ENCODE data around the gene FBXW5. TPM values are rescaled to one million over a fixed set of nuclear protein-coding genes. Genes with fewer than 3 reads are reported as not detected.

The FBXW5 gene
- total RNA-seq, 4 donors from 2014 or later: 329 to 469 (median 435) TPM

DNA sequence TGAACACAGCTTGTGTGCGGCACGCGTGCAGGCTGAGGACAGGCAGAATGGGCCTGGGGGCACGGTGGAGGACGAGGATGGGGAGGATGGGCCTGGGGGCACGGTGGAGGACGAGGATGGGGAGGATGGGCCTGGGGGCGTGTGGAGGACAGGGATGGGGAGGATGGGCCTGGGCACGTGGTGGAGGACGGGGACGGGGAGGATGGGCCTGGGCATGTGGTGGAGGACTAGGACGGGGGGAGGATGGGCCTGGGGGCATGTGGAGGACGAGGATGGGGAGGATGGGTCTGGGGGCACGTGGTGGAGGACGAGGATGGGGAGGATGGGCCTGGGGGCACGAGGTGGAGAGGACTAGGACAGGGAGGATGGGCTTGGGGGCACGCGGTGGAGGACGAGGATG lies 22.0 kb downstream of the FBXW5 start:
- in situ Hi-C loops (cut with MboI; ENCODE audit: low sequenced_read_pairs in 4 of 4): no loop called here
- TF ChIP-seq, protein P1, sequence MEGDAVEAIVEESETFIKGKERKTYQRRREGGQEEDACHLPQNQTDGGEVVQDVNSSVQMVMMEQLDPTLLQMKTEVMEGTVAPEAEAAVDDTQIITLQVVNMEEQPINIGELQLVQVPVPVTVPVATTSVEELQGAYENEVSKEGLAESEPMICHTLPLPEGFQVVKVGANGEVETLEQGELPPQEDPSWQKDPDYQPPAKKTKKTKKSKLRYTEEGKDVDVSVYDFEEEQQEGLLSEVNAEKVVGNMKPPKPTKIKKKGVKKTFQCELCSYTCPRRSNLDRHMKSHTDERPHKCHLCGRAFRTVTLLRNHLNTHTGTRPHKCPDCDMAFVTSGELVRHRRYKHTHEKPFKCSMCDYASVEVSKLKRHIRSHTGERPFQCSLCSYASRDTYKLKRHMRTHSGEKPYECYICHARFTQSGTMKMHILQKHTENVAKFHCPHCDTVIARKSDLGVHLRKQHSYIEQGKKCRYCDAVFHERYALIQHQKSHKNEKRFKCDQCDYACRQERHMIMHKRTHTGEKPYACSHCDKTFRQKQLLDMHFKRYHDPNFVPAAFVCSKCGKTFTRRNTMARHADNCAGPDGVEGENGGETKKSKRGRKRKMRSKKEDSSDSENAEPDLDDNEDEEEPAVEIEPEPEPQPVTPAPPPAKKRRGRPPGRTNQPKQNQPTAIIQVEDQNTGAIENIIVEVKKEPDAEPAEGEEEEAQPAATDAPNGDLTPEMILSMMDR (IDR thresholded peaks at IDR 0.05 in 4 of 5, conservative IDR thresholded peaks at IDR 0.05 in 1 of 5): no peak
- TF ChIP-seq POLR2A (IDR thresholded peaks at IDR 0.05): no peak
- Histone ChIP-seq H3K27me3 (no peaks in the 10 kb centered on the region), H3K4me1 (peaks cover 12 to 33% of the 10 kb centered on the region in 2 donors), H3K36me3 (peaks cover 0 to 20% of the 10 kb centered on the region in 2 donors), H3K9me3 (no peaks in the 10 kb centered on the region), H3K27ac (no peak overlapping the region), H3K4me3 (no peak overlapping the region)
- DNase-seq: no peak
- no peak for ATAC-seq
- intact Hi-C loops (cut with DNase I; ENCODE audit: low total_unique reads): no loop called here

DNA sequence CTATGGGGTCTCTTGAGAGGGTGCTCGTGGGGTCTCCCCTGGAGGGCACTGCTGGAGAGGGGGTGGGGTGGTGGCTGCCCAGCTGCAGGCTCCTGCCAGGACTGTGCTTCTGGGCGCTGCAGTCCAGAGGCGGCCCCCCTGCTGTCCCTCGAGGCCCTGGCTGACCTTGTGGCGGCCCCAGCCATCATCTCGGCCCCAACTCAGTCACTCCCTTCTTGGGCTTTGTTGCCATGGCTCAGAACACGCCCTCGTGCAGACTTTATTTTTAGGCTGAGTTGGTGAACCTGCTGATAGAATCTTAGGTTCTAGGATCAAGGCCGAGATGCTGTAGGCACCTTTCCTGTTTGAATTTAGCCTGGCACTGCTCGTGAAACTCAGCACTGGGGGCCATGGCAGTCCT lies 22.8 kb downstream of the FBXW5 start:
- ATAC-seq (peak in 1 of 2 donors; percentile 35), DNase-seq (no peak)

DNA sequence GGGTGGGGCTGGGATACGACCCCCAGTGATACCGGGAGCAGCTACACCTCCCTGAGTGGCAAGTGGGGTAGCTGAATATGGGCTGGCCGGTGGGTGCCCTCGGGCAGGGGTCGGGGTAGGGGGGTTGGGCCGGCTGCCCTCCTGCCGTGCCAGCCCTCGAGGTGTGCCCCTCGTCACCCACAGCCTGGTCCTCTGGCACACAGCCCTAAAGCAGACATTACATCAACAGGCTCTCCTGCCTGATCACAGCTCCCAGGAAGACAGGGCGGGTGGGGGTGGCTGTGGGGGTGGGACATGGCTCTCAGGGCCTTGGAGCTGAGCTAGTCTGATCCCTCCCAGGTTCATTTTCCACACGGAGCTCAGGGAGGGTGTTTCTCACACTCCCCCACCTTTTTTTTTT lies 23.2 kb downstream of the FBXW5 start:
- in situ Hi-C loops (cut with MboI; ENCODE audit: low sequenced_read_pairs in 4 of 4): no loop called here
- H3K4me1 ChIP-seq: peaks cover 8 to 27% of the 10 kb centered on the region in 2 donors
- peak overlapping the region in 1 of 4 donors; percentile 51 for H3K27ac ChIP-seq

More for the DNA sequence above, 22.8 kb downstream of the FBXW5 start:
- peak overlapping the region in 2 of 4 donors; percentile 18 to 51 for H3K27ac ChIP-seq
- no peaks in the 10 kb centered on the region for H3K27me3 ChIP-seq
- H3K36me3 ChIP-seq: peaks cover 0 to 28% of the 10 kb centered on the region in 2 donors
- in situ Hi-C loops (cut with MboI; ENCODE audit: low sequenced_read_pairs in 4 of 4) (no loop called here), intact Hi-C loops (cut with DNase I; ENCODE audit: low total_unique reads) (no loop called here)
- H3K4me3 ChIP-seq: no peak overlapping the region
- TF ChIP-seq, protein P1 (IDR thresholded peaks at IDR 0.05 in 4 of 5, conservative IDR thresholded peaks at IDR 0.05 in 1 of 5): no peak
- no peak for TF ChIP-seq POLR2A (IDR thresholded peaks at IDR 0.05)
- H3K9me3 ChIP-seq: no peaks in the 10 kb centered on the region
- H3K4me1 ChIP-seq: peaks cover 8 to 28% of the 10 kb centered on the region in 2 donors

DNA sequence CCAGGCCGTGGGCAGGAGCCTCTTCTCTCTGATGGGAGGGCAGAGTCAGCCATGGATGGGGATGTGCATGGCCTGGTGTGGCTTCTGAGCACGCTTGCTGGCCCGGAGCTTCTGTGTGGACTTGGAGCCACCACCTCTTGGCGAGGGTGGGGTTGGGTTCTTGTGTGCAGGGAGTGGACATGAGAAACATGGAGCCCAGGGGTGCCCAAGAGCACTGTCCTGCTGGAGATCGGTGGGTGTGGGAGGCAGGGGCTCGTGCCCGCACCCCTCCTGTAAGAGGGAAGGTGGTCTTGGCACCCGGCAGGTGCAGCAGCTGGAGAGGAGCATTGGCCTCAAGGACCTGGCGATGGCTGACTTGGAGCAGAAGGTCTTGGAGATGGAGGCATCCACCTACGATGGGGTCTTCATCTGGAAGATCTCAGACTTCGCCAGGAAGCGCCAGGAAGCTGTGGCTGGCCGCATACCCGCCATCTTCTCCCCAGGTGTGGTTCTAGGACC lies 23.8 kb downstream of the FBXW5 start:
- ATAC-seq (no peak), DNase-seq (no peak)
- H3K4me3 ChIP-seq: no peak overlapping the region
- H3K4me1 ChIP-seq: peaks cover 5 to 22% of the 10 kb centered on the region in 2 donors
- peaks cover 0 to 31% of the 10 kb centered on the region in 2 donors for H3K36me3 ChIP-seq
- intact Hi-C loops (cut with DNase I; ENCODE audit: low total_unique reads): no loop called here
- H3K9me3 ChIP-seq: no peaks in the 10 kb centered on the region
- H3K27me3 ChIP-seq: no peaks in the 10 kb centered on the region
- in situ Hi-C loops (cut with MboI; ENCODE audit: low sequenced_read_pairs in 4 of 4): no loop called here
- no peak overlapping the region for H3K27ac ChIP-seq
- TF ChIP-seq, protein P1 (IDR thresholded peaks at IDR 0.05 in 4 of 5, conservative IDR thresholded peaks at IDR 0.05 in 1 of 5): no peak
- no peak for TF ChIP-seq POLR2A (IDR thresholded peaks at IDR 0.05)

More for the DNA sequence above, 23.2 kb downstream of the FBXW5 start:
- Histone ChIP-seq H3K36me3 (peaks cover 0 to 31% of the 10 kb centered on the region in 2 donors), H3K27me3 (no peaks in the 10 kb centered on the region), H3K4me3 (no peak overlapping the region), H3K9me3 (no peaks in the 10 kb centered on the region)
- intact Hi-C loops (cut with DNase I; ENCODE audit: low total_unique reads): no loop called here
- ATAC-seq (no peak), DNase-seq (no peak)
- TF ChIP-seq POLR2A (IDR thresholded peaks at IDR 0.05): no peak
- TF ChIP-seq, protein P1 (IDR thresholded peaks at IDR 0.05 in 4 of 5, conservative IDR thresholded peaks at IDR 0.05 in 1 of 5): no peak

DNA sequence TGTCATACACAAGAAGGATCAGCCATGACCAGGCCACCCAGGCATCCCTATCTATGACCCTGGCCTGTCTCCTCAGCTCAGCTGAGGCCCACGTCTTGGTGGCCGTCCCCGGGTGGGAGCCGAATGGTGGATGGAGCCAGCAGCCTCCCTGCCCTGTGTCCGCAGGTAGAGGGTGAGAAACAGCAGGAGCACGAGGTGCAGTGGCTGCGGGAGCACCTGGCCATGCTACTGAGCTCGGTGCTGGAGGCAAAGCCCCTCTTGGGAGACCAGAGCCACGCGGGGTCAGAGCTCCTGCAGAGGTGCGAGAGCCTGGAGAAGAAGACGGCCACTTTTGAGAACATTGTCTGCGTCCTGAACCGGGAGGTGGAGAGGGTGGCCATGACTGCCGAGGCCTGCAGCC lies 24.5 kb downstream of the FBXW5 start:
- peaks cover 2 to 15% of the 10 kb centered on the region in 2 donors for H3K4me1 ChIP-seq
- no peaks in the 10 kb centered on the region for H3K9me3 ChIP-seq
- no peak overlapping the region for H3K4me3 ChIP-seq
- in situ Hi-C loops (cut with MboI; ENCODE audit: low sequenced_read_pairs in 4 of 4) (no loop called here), intact Hi-C loops (cut with DNase I; ENCODE audit: low total_unique reads) (no loop called here)
- ATAC-seq (no peak), DNase-seq (no peak)
- TF ChIP-seq, protein P1 (IDR thresholded peaks at IDR 0.05 in 4 of 5, conservative IDR thresholded peaks at IDR 0.05 in 1 of 5): no peak
- no peak for TF ChIP-seq POLR2A (IDR thresholded peaks at IDR 0.05)
- peaks cover 0 to 36% of the 10 kb centered on the region in 2 donors for H3K36me3 ChIP-seq
- no peak overlapping the region for H3K27ac ChIP-seq
- H3K27me3 ChIP-seq: no peaks in the 10 kb centered on the region
